IMR-90 (cell line): ENCODE measurements around the gene P2RX5. TPM values are rescaled to one million over a fixed set of nuclear protein-coding genes. Genes with fewer than 3 reads are reported as not detected.

ENCODE experiments used
- ATAC-seq: fragments of 200-7000 bp; cut with Tn5 transposase; 2 replicates; pipeline ENCODE4 v1.9.1; 2020; ENCODE audit warnings: low read depth, mild to moderate bottlenecking, moderate library complexity
- BruUV-seq: library from RNA; stranded (reverse); fragments of 400-500 nt; replicated peaks from 2 replicates; lab custom pipeline; 2021; lab: Mats Ljungman, UMichigan
- CTCF ChIA-PET: fragments of 300-600 bp; formaldehyde crosslinking; extraction: SDS; loops from one replicate; lab custom pipeline; 2021; ENCODE audit warnings: antibody characterized with exemption; lab: Yijun Ruan, JAX
- POLR2A ChIA-PET: fragments of 300-600 bp; sonication (Branson Sonifier 250); formaldehyde crosslinking; loops from one replicate; lab custom pipeline; 2022; ENCODE audit warnings: antibody characterized with exemption; ENCODE audit not compliant: unreplicated experiment; lab: Charles Lee
- DNase-seq: peaks from one replicate; pipeline ENCODE4 v3.0.0; 2013
- H2AFZ ChIP-seq: replicated peaks from 2 replicates; pipeline ENCODE3; 2013; ENCODE audit warnings: low read length, mild to moderate bottlenecking; ENCODE audit not compliant: poor library complexity
- H2AK5ac ChIP-seq: 2 replicates; pipeline ENCODE4 v1.6.1; 2013; ENCODE audit warnings: low read depth, low read length, inconsistent platforms
- H2AK9ac ChIP-seq: replicated peaks from 2 replicates; pipeline ENCODE3; 2013; ENCODE audit warnings: mild to moderate bottlenecking, low read depth, low read length, moderate library complexity; ENCODE audit not compliant: poor library complexity
- H2BK120ac ChIP-seq: 2 replicates; pipeline ENCODE4 v1.6.1; 2013; ENCODE audit warnings: low read depth, low read length, inconsistent platforms
- H2BK15ac ChIP-seq: 3 replicates; pipeline ENCODE4 v1.6.1; 2013; ENCODE audit warnings: low read depth, low read length, inconsistent platforms
- H2BK20ac ChIP-seq: 2 replicates; pipeline ENCODE4 v1.6.1; 2013; ENCODE audit warnings: low read depth, mild to moderate bottlenecking, inconsistent platforms, low read length, moderate library complexity
- H2BK5ac ChIP-seq: 2 replicates; pipeline ENCODE4 v1.6.1; 2013; ENCODE audit warnings: mild to moderate bottlenecking, low read depth, low read length, inconsistent platforms; ENCODE audit not compliant: poor library complexity, severe bottlenecking
- H3K14ac ChIP-seq: replicated peaks from 2 replicates; pipeline ENCODE4 v1.6.1; 2013; ENCODE audit warnings: low read depth, low read length, inconsistent platforms
- H3K18ac ChIP-seq: 2 replicates; pipeline ENCODE4 v1.6.1; 2013; ENCODE audit warnings: low read depth, low read length, control low read depth
- H3K23ac ChIP-seq: 2 replicates; pipeline ENCODE4 v1.6.1; 2013; ENCODE audit warnings: low read depth, low read length, inconsistent platforms
- H3K27ac ChIP-seq: 2 replicates; pipeline ENCODE4 v1.5.1; 2013; ENCODE audit warnings: mild to moderate bottlenecking, control low read depth, low read length; ENCODE audit not compliant: insufficient read depth
- H3K27me3 ChIP-seq: 2 replicates; pipeline ENCODE4 v1.6.1; 2013; ENCODE audit warnings: low read length; ENCODE audit not compliant: control insufficient read depth, insufficient read depth
- H3K36me3 ChIP-seq: 2 replicates; pipeline ENCODE4 v1.6.1; 2013; ENCODE audit warnings: low read length, mixed read lengths; ENCODE audit not compliant: control insufficient read depth, insufficient read depth
- H3K4ac ChIP-seq: 2 replicates; pipeline ENCODE4 v1.6.1; 2013; ENCODE audit warnings: low read depth, low read length, inconsistent platforms
- H3K4me1 ChIP-seq: 2 replicates; pipeline ENCODE4 v1.6.1; 2013; ENCODE audit warnings: low read length, mixed read lengths; ENCODE audit not compliant: control insufficient read depth, insufficient read depth
- H3K4me2 ChIP-seq: 2 replicates; pipeline ENCODE4 v1.6.1; 2013; ENCODE audit warnings: low read depth, mild to moderate bottlenecking, control low read depth, low read length, moderate library complexity
- H3K4me3 ChIP-seq: 2 replicates; pipeline ENCODE4 v1.5.1; 2013; ENCODE audit warnings: low read depth, mild to moderate bottlenecking, control low read depth, low read length, moderate library complexity; ENCODE audit not compliant: insufficient read depth
- H3K56ac ChIP-seq: 2 replicates; pipeline ENCODE4 v1.6.1; 2013; ENCODE audit warnings: low read length, inconsistent platforms; ENCODE audit not compliant: insufficient read depth; ENCODE audit errors: extremely low read depth
- H3K79me1 ChIP-seq, 2 experiments: 2 replicates each; pipeline ENCODE4 v1.6.1; 2013; ENCODE audit warnings: low read length in 2 of 2, inconsistent platforms in 1 of 2, low read depth in 1 of 2
- H3K9ac ChIP-seq: 2 replicates; pipeline ENCODE4 v1.6.1; 2013; ENCODE audit warnings: low read depth, low read length, control low read depth
- H3K9me1 ChIP-seq: 2 replicates; pipeline ENCODE4 v1.6.1; 2013; ENCODE audit warnings: low read length, inconsistent platforms; ENCODE audit not compliant: insufficient read depth
- H3K9me3 ChIP-seq: 2 replicates; pipeline ENCODE4 v1.6.1; 2013; ENCODE audit warnings: low read length; ENCODE audit not compliant: control insufficient read depth, insufficient read depth
- H4K20me1 ChIP-seq: 2 replicates; pipeline ENCODE4 v1.6.1; 2013; ENCODE audit warnings: low read length, inconsistent platforms; ENCODE audit not compliant: insufficient read depth
- H4K5ac ChIP-seq: 2 replicates; pipeline ENCODE4 v1.6.1; 2013; ENCODE audit warnings: mild to moderate bottlenecking, low read depth, low read length, control low read depth
- H4K8ac ChIP-seq, 2 experiments: 2 replicates each; pipeline ENCODE4 v1.6.1; 2013; ENCODE audit warnings: low read depth in 2 of 2, low read length in 2 of 2, control low read depth in 1 of 2, inconsistent platforms in 1 of 2
- H4K91ac ChIP-seq: 2 replicates; pipeline ENCODE4 v1.6.1; 2013; ENCODE audit warnings: low read depth, low read length, inconsistent platforms; ENCODE audit not compliant: insufficient read depth
- BHLHE40 ChIP-seq: fragments of 150-350 bp; IDR thresholded peaks from 2 replicates; pipeline ENCODE4 v1.6.1; 2016; ENCODE audit warnings: mild to moderate bottlenecking, low read depth, low read length
- CEBPB ChIP-seq: IDR thresholded peaks from 2 replicates; pipeline ENCODE4 v1.6.1; 2012; ENCODE audit warnings: low read depth, low read length, improper control_type of control experiment
- CHD1 ChIP-seq: IDR thresholded peaks from 2 replicates; pipeline ENCODE4 v1.6.1; 2012; ENCODE audit warnings: low read depth, low read length, improper control_type of control experiment
- FOS ChIP-seq: fragments of 150-350 bp; IDR thresholded peaks from 2 replicates; pipeline ENCODE4 v1.6.1; 2016; ENCODE audit warnings: low read depth, low read length
- MAFK ChIP-seq: IDR thresholded peaks from 2 replicates; pipeline ENCODE4 v1.6.1; 2012; ENCODE audit warnings: low read depth, low read length, improper control_type of control experiment
- MAZ ChIP-seq: IDR thresholded peaks from 2 replicates; pipeline ENCODE4 v1.6.1; 2012; ENCODE audit warnings: low read depth, mild to moderate bottlenecking, low read length, improper control_type of control experiment, moderate library complexity, borderline replicate concordance
- MXI1 ChIP-seq: IDR thresholded peaks from 2 replicates; pipeline ENCODE4 v1.6.1; 2012; ENCODE audit warnings: low read depth, mild to moderate bottlenecking, low read length, moderate library complexity, borderline replicate concordance
- NFE2L2 ChIP-seq: fragments of 150-350 bp; IDR thresholded peaks from 2 replicates; pipeline ENCODE4 v1.6.1; 2016; ENCODE audit warnings: low read depth, mild to moderate bottlenecking, low read length
- POLR2A ChIP-seq: IDR thresholded peaks from 2 replicates; pipeline ENCODE4 v1.6.1; 2012; ENCODE audit warnings: mild to moderate bottlenecking, low read depth, low read length
- RAD21 ChIP-seq: IDR thresholded peaks from 2 replicates; pipeline ENCODE4 v1.6.1; 2012; ENCODE audit warnings: low read length, improper control_type of control experiment
- RCOR1 ChIP-seq: IDR thresholded peaks from 2 replicates; pipeline ENCODE4 v1.6.1; 2012; ENCODE audit warnings: mild to moderate bottlenecking, low read length, improper control_type of control experiment; ENCODE audit not compliant: insufficient replicate concordance
- RFX5 ChIP-seq: IDR thresholded peaks from 2 replicates; pipeline ENCODE4 v1.8.0; 2012; ENCODE audit warnings: low read depth, mild to moderate bottlenecking, low read length, moderate library complexity
- SMC3 ChIP-seq: fragments of 150-350 bp; IDR thresholded peaks from 2 replicates; pipeline ENCODE4 v1.6.1; 2016; ENCODE audit warnings: low read depth, mild to moderate bottlenecking, antibody characterized with exemption, low read length, moderate library complexity
- USF2 ChIP-seq: fragments of 150-350 bp; IDR thresholded peaks from 2 replicates; pipeline ENCODE4 v1.6.1; 2017; ENCODE audit warnings: mild to moderate bottlenecking, antibody characterized with exemption, low read length, low read depth
- WGBS, 2 experiments: methylation state at CpG; one replicate each; pipeline versions ENCODE4 v1.1.5 to v1.1.7; 2013; ENCODE audit warnings: missing lambda C conversion rate in 2 of 2; ENCODE audit not compliant: insufficient read length in 1 of 2; ENCODE audit errors: extremely low coverage in 2 of 2; 5-methylcytosine and 5-hydroxymethylcytosine counted together
- dilution Hi-C: fragments of 300-500 bp; cut with HindIII; formaldehyde crosslinking; loops from one replicate; pipeline ENCODE4 v1.14.3; 2018; ENCODE audit warnings: low sequenced_read_pairs; ENCODE audit not compliant: unreplicated experiment
- in situ Hi-C: fragments of 300-500 bp; cut with MboI; formaldehyde crosslinking; loops from 3 replicates; pipeline ENCODE4 v1.14.3; 2019; ENCODE audit warnings: low sequenced_read_pairs, inconsistent platforms, mixed read lengths
- intact Hi-C: fragments of 100-400 bp; cut with micrococcal nuclease; formaldehyde crosslinking; loops from 2 replicates; pipeline ENCODE4 v1.10.0; 2022
- polyA plus RNA-seq, 3 experiments: library from polyadenylated mRNA; depleted of rRNA; stranded (reverse); fragments of >200 nt; gene quantifications; 2 replicates each; pipeline ENCODE4 v1.2.3, GENCODE V29; 2012; ENCODE audit warnings: low replicate concordance in 1 of 3
- total RNA-seq: library from RNA; depleted of rRNA; stranded (reverse); fragments of >200 nt; gene quantifications from 2 replicates; pipeline ENCODE4 v1.2.3, GENCODE V29; 2012

P2RX5 gene
- total and polyA plus RNA-seq, 2 of the 4 experiments (the other 2 are of a cell fraction): 1.8 to 3.7 TPM

- no peak for TF ChIP-seq SMC3
Observed at GRCh38 chr17:3635474-3636153, 60.3 kb downstream of the P2RX5 start (continued).

GRCh38 chr17:3632287-3632686 is 63.7 kb downstream of the P2RX5 start:
- no peak overlapping the region for H4K8ac ChIP-seq
- no peak overlapping the region for H3K56ac ChIP-seq
- H3K27me3 ChIP-seq: no peaks in the 10 kb centered on the region
- no peak overlapping the region for H3K14ac ChIP-seq
- H2AK9ac ChIP-seq: no peak overlapping the region
- DNase-seq (no peak), ATAC-seq (no peak)
- H4K5ac ChIP-seq: no peak overlapping the region
- peaks cover 4% of the 10 kb centered on the region; the same call in 1 of the 2 replicates for H3K4me1 ChIP-seq
- no peak overlapping the region for H2BK5ac ChIP-seq
- POLR2A ChIA-PET: no interaction called here
- no peak overlapping the region for H4K91ac ChIP-seq
- CTCF ChIA-PET: interaction anchor here (0.6 kb wide), 1 partner anchor 14 kb away, joined by 4 read pairs; no protein-coding TSS in a partner anchor
- no peak overlapping the region for H3K4ac ChIP-seq
- no peaks in the 10 kb centered on the region for H3K9me3 ChIP-seq
- intact Hi-C loops: no loop called here
- peaks cover 17% of the 10 kb centered on the region for H3K36me3 ChIP-seq
- 97% methylated on average over 5 of the region's 7 CpGs; no CpG with 5 or more reads in 1 of the 2 experiments for WGBS, 2 experiments
- H3K79me1 ChIP-seq: peaks cover 10 to 37% of the 10 kb centered on the region in 2 experiments
- in situ Hi-C loops: no loop called here
- H2BK120ac ChIP-seq: no peak overlapping the region
- no peak overlapping the region for H2BK15ac ChIP-seq
- no peak overlapping the region for H3K4me3 ChIP-seq
- H3K23ac ChIP-seq: no peak overlapping the region
- no peak overlapping the region for H2AK5ac ChIP-seq
- dilution Hi-C loops: no loop called here
- TF ChIP-seq USF2: no peak
- TF ChIP-seq CEBPB: no peak
- no peak for TF ChIP-seq BHLHE40
- TF ChIP-seq POLR2A: no peak
- no peak for TF ChIP-seq RCOR1
- TF ChIP-seq MAFK: no peak
- no peak for TF ChIP-seq SMC3
- no peak for TF ChIP-seq FOS
- no peak for TF ChIP-seq RAD21
- TF ChIP-seq RFX5: no peak
- TF ChIP-seq CHD1: no peak
- TF ChIP-seq MAZ: no peak
- TF ChIP-seq NFE2L2: no peak
- no peak for TF ChIP-seq MXI1
- H3K18ac ChIP-seq: no peak overlapping the region
- no peak overlapping the region for H3K9ac ChIP-seq
- no peaks in the 10 kb centered on the region; the same call in 1 of the 2 replicates for H4K20me1 ChIP-seq
- no peak overlapping the region for H2AFZ ChIP-seq
- BruUV-seq: no TSS peak
- H3K27ac ChIP-seq: no peak overlapping the region
- no peak overlapping the region for H2BK20ac ChIP-seq
- no peak overlapping the region for H3K4me2 ChIP-seq
- H3K9me1 ChIP-seq: no peaks in the 10 kb centered on the region
